ENCODE measurements around the gene ADGRV1. TPM values are rescaled to one million over a fixed set of nuclear protein-coding genes. Genes with fewer than 3 reads are reported as not detected.
"Not testable (repeated sequence)": the region's sequence is repeated elsewhere in the genome, so short reads cannot be mapped to it uniquely, and the experiment has no call there.

Gene ADGRV1
- total RNA-seq, 1 donor from 2014 or later, result 31.9 TPM

GRCh38 chr5:90909940-90910339 lies 351.3 kb downstream of the ADGRV1 start:
- DNase-seq (ENCODE audit: low spot score), result no peak

- no peak for DNase-seq (ENCODE audit: low spot score)
These were observed 352.6 kb downstream of the ADGRV1 start for GRCh38 chr5:90911169-90911568.

- DNase-seq (ENCODE audit: low spot score), result no peak
These were observed 353.9 kb downstream of the ADGRV1 start for GRCh38 chr5:90912476-90912875.

- no peak for DNase-seq (ENCODE audit: low spot score)
These were observed 356.8 kb downstream of the ADGRV1 start for GRCh38 chr5:90915393-90915792.

- DNase-seq (ENCODE audit: low spot score), result no peak
These were observed 358.6 kb downstream of the ADGRV1 start for GRCh38 chr5:90916947-90917800.

GRCh38 chr5:90917928-90918668 lies 359.5 kb downstream of the ADGRV1 start:
- no peak for DNase-seq (ENCODE audit: low spot score)

- no peak for DNase-seq (ENCODE audit: low spot score)
These were observed 362.9 kb downstream of the ADGRV1 start for GRCh38 chr5:90921418-90921973.

GRCh38 chr5:90924222-90924621 lies 365.6 kb downstream of the ADGRV1 start:
- not testable (repeated sequence) for DNase-seq (ENCODE audit: low spot score)

GRCh38 chr5:90929013-90929839 lies 370.6 kb downstream of the ADGRV1 start:
- not testable (repeated sequence) for DNase-seq (ENCODE audit: low spot score)

GRCh38 chr5:90930062-90930461 lies 371.5 kb downstream of the ADGRV1 start:
- no peak for DNase-seq (ENCODE audit: low spot score)

GRCh38 chr5:90930756-90931431 lies 372.3 kb downstream of the ADGRV1 start:
- no peak for DNase-seq (ENCODE audit: low spot score)

- DNase-seq (ENCODE audit: low spot score), result peak; percentile 48
These were observed 373.6 kb downstream of the ADGRV1 start for GRCh38 chr5:90932052-90932699.

GRCh38 chr5:90933298-90933697 lies 374.7 kb downstream of the ADGRV1 start:
- DNase-seq (ENCODE audit: low spot score), result no peak

GRCh38 chr5:90934091-90934719 lies 375.6 kb downstream of the ADGRV1 start:
- no peak for DNase-seq (ENCODE audit: low spot score)

- no peak for DNase-seq (ENCODE audit: low spot score)
These were observed 376.1 kb downstream of the ADGRV1 start for GRCh38 chr5:90934738-90935137.

GRCh38 chr5:90939211-90939610 lies 380.6 kb downstream of the ADGRV1 start:
- no peak for DNase-seq (ENCODE audit: low spot score)

GRCh38 chr5:90940227-90940995 lies 381.8 kb downstream of the ADGRV1 start:
- peak; percentile 59 for DNase-seq (ENCODE audit: low spot score)

GRCh38 chr5:90941002-90941720 lies 382.6 kb downstream of the ADGRV1 start:
- no peak for DNase-seq (ENCODE audit: low spot score)

GRCh38 chr5:90944116-90944515 lies 385.5 kb downstream of the ADGRV1 start:
- no peak for DNase-seq (ENCODE audit: low spot score)

Measured in mucosa of gallbladder (tissue), 1 donor.